Breast epithelium (tissue), 3 donors: ENCODE results near the gene CENPP.

Experiments
- POLR2A ChIP-seq: fragments of 450-650 bp; IDR thresholded peaks from one replicate; pipeline ENCODE4 v1.6.1; 2016; ENCODE audit warnings: antibody characterized with exemption, mild to moderate bottlenecking, moderate library complexity
- POLR2AphosphoS5 ChIP-seq, 3 donors: sonication (generic); formaldehyde crosslinking; IDR thresholded peaks; one replicate each; pipeline ENCODE4 v1.6.1; 2017; ENCODE audit warnings: antibody characterized with exemption in 3 of 3
- TF ChIP-seq, protein P1 (sequence below), 3 donors: fragments of 450-650 bp; IDR thresholded peaks; one replicate each; pipeline ENCODE4 v1.5.1; 2016 to 2017; ENCODE audit warnings: antibody characterized with exemption in 3 of 3, mild to moderate bottlenecking in 3 of 3, moderate library complexity in 3 of 3

DNA sequence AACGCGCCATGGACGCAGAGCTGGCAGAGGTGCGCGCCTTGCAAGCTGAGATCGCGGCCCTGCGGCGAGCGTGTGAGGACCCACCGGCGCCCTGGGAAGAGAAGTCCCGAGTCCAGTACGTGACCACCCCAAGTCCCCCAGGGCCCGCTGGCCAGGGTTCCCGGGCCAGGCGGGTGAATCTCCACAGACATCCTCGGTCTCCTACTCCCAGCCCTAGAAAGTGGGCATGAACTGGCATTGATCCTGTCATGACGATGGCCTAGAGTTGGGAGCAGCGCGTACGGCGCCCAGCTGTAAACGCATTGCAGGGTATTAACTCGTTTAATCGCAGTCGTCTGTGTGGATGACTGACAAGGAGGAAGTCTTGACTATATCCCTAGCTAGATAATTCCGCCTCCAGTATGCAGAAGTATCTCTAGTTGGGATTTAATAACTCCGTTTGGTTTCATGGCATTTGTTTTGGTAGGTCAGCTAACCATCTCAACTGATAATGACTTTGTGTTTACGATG lies 293 bp downstream of the CENPP start:
- TF ChIP-seq, protein P1, sequence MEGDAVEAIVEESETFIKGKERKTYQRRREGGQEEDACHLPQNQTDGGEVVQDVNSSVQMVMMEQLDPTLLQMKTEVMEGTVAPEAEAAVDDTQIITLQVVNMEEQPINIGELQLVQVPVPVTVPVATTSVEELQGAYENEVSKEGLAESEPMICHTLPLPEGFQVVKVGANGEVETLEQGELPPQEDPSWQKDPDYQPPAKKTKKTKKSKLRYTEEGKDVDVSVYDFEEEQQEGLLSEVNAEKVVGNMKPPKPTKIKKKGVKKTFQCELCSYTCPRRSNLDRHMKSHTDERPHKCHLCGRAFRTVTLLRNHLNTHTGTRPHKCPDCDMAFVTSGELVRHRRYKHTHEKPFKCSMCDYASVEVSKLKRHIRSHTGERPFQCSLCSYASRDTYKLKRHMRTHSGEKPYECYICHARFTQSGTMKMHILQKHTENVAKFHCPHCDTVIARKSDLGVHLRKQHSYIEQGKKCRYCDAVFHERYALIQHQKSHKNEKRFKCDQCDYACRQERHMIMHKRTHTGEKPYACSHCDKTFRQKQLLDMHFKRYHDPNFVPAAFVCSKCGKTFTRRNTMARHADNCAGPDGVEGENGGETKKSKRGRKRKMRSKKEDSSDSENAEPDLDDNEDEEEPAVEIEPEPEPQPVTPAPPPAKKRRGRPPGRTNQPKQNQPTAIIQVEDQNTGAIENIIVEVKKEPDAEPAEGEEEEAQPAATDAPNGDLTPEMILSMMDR (IDR thresholded peaks at IDR 0.05) = no peak
- no peak for TF ChIP-seq POLR2A
- TF ChIP-seq POLR2AphosphoS5 (IDR thresholded peaks at IDR 0.05) = no peak
